GM12872 (cell line): ENCODE results near the gene FBXW4.

Experiments used
- TF ChIP-seq, protein P1 (sequence below): IDR thresholded peaks from 3 replicates; pipeline ENCODE4 v1.5.1; 2011; ENCODE audit warnings: low read depth, mild to moderate bottlenecking, low read length, moderate library complexity; ENCODE audit not compliant: insufficient read depth

FBXW4 gene

DNA sequence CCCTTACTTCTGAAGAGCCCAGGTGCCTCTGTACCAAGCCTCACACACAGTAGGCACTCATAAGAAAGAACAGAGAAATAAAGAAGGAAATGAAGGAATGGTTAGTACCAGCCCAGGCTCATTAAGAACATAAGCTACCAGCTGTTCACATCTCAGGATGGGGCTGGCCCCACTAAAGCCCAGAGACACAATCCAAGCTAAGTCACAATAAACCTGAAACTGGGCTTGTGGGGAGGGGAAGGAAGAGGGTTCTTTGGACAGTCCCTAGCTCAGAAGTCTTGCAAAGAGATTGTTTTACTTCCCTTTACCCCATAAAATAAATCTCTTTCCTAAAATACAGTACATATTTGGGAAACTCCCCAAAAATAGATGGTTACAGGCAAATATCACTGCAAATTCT is 24.3 kb downstream of the FBXW4 start:
- TF ChIP-seq, protein P1, sequence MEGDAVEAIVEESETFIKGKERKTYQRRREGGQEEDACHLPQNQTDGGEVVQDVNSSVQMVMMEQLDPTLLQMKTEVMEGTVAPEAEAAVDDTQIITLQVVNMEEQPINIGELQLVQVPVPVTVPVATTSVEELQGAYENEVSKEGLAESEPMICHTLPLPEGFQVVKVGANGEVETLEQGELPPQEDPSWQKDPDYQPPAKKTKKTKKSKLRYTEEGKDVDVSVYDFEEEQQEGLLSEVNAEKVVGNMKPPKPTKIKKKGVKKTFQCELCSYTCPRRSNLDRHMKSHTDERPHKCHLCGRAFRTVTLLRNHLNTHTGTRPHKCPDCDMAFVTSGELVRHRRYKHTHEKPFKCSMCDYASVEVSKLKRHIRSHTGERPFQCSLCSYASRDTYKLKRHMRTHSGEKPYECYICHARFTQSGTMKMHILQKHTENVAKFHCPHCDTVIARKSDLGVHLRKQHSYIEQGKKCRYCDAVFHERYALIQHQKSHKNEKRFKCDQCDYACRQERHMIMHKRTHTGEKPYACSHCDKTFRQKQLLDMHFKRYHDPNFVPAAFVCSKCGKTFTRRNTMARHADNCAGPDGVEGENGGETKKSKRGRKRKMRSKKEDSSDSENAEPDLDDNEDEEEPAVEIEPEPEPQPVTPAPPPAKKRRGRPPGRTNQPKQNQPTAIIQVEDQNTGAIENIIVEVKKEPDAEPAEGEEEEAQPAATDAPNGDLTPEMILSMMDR: no peak

DNA sequence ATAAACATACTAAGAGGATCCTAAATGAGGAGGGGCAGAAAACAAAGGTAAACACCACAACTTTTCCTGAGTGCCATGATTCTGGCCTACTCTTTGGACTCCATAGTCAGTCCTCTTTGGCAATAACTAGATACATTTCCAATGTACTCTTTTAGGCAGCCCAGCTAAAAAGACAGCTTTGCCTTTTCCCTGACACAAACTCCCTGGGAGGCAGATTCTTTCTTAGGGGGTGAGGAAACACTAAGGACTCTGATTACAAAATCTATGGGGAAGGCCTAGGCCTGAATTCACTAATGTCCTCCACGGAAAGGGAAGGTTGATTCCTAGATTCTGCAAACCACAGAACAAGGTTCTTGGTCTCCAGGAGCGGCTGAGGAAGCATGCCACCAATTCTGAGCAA is 25.8 kb downstream of the FBXW4 start:
- TF ChIP-seq, protein P1: no peak

DNA sequence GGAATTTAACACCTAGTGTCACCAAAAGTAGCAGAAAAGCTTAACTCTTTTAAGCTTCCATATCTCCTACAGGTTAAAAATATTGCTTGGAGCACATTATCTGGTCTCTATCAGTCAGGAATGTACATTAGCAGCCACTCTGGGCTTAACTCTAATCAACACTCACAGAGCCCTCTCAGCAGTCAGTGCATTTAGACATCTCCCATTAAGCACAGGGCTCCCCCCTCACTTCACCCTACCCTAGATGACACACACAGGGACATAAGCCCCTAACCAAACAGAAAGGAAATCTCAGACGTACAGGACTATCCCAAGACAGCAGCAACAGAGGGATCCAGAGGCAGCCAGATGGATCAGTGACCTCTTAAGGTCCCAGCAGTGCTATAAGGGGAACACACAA is 26.4 kb downstream of the FBXW4 start:
- TF ChIP-seq, protein P1: no peak

DNA sequence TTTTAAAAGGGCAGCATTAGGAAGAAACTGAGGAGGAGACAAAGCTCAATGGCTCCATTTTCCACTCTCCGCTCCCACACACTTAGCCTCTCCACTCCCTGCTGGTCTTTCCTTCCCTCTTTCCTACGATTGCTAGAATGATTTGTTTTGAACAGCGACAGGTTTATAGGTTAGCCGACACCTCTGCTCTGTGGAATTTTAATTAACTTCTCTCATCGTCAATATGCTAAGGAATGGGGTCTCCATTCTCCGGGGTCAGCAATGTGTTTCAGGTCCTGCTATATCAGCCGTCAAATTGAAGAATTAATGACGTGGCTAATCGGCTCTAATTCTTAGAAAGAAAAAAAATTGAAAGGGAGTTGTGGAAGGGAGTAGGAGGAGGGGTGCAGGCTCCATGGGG is 28.9 kb downstream of the FBXW4 start:
- TF ChIP-seq, protein P1: no peak

DNA sequence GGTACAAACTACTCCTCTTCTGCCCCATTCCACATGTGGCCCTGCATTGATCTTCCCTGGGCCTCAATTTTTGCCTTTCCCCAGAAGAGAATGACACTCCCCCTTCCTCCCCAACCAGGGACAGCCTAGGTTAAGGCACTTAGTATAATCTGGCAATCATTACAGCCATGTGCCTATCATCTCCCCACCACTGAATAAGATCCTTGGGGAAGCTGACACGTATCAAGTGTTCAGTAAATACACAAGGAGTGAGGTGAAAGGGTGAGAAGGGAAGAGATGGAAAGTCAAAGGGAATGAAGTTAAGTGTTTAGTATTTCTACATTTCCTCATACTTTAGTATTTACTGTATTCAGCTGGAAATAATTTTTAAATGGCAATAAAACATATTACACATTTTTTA is 31.9 kb downstream of the FBXW4 start:
- TF ChIP-seq, protein P1: no peak

DNA sequence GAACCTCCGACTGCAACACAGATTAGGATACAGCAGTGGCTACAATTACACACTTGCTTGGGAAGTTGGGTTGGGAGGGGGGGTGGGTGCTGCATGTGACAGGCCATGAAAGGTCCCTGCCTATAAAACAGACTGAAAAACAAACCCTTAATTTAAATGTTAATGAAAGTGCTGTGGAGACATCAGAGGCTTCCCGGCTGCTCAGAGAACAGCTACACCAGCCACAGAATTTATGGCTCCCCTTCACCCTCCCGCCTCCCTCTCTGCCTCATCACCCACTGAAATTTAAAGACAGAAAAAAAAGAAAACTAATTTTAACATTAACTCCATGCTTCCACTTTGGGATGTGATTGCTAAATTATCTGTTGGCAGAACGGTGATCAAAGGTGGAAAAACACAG is 34.7 kb downstream of the FBXW4 start:
- TF ChIP-seq, protein P1: no peak

DNA sequence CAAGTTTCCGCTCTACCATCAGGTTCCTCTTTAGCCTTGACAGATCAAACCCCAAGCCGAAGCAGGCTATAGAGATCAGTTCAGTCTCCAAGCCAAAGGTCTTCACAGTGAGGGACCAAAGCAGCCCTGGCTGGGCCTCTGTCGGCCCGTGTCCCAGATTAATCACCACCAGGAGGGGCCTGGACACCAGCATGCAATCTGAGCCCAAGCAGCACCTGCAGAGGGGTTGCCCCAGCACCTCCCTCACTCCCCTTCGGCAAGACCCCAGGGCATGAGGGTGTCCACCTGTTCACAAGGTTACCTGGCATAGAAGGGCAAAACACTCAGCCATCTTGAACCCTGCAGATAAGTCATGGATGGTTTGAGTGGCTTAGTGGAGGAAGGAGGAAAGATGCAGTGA is 36.0 kb downstream of the FBXW4 start:
- TF ChIP-seq, protein P1: no peak

DNA sequence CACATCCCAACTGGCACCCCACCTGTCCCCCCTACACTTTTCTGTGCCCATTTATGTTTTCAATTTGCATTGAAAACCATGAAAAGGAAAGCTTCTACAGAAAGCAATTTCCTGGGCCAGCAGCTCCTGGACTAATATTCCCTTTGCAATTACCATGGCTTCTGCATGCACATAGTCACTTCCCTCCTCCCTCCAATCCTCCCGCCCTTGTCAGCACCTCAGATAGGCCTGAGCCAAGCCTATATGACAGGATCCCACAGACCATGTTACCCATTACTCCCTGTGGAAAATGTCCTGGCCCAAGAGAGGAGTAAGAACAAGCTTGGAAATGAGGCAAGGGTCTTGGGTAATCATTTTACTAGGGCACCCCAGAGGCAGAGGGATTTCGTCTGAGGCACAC is 38.1 kb downstream of the FBXW4 start:
- TF ChIP-seq, protein P1: no peak
